ENCODE measurements around the gene CELA1.
"Not testable (repeated sequence)": the region's sequence is repeated elsewhere in the genome, so short reads cannot be mapped to it uniquely, and the experiment has no call there.

CELA1 gene

GRCh38 chr12:51307655-51308593 is 38.6 kb downstream of the CELA1 start:
- DNase-seq, result no peak

DNA sequence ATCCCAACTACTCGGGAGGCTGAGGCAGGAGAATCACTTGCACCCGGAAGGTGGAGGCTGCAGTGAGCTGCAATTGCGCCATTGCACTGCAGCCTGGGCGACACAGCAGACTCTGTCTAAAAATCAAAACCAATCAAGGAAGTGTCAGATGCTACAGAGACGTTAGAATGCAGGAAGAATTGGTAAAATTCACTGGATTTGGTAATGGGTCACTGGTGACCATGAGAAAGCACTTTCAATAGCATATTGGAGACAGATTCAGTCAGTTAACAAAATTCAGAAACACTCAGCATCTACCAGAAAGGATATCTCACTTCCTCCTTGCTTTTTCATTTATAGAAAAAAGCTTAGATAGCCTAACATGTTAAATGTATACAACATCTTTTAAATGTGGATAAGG is 40.0 kb downstream of the CELA1 start:
- DNase-seq, result no peak

DNA sequence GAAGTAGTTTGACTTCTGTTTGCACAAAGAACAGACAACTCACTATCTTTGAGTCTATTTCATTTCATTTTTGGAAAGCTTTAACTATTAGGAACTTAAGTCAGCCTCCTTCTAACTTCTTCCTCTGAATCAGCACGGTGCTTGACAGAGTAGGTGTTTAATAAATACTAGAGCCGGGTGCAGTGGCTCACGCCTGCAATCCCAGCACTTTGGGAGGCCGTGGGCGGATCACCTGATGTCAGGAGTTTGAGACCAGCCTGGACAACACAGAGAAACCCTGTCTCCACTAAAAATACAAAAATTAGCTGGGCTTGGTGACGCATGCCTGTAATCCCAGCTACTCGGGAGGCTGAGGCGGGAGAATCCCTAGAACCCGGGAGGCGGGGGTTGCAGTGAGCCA is 45.7 kb downstream of the CELA1 start:
- not testable (repeated sequence) for DNase-seq

- no peak for DNase-seq
These were observed 50.8 kb downstream of the CELA1 start for GRCh38 chr12:51295651-51296050.

DNA sequence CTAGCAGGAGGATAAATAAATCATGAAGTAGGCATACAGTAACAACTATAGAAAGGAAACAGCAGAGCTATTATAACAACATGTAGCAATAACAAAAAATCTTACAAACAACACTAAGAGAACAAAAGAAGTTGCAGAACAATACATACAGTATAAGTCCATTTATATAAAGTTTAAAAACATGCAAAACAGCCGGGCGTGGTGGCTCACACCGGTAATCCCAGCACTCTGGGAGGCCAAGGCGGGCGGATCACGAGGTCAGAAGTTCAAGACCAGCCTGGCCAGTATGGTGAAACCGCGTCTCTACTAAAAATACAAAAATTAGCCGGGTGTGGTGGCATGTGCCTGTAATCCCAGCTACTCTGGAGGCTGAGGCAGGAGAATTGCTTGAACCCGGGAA is 52.4 kb downstream of the CELA1 start:
- not testable (repeated sequence) for DNase-seq

DNA sequence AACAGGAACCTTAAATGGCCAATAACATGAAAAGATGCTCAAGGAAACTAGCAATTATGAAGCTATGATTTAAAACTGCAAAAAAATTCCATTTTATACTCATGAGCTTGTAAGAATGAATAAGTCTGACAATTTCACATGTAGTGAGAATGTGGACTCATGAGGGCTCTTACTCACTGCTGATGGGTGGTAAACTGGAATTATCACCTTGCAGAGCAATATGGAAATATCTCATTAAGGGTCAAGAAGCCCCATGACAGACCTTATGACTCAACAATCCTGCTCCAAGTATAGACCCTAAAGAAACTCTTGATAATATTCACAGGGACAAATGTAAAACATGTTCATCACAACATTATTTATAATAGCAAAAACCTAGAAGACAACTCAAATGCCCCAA is 52.8 kb downstream of the CELA1 start:
- DNase-seq, result no peak

- not testable (repeated sequence) for DNase-seq
These were observed 54.6 kb downstream of the CELA1 start for GRCh38 chr12:51291603-51292513.

DNA sequence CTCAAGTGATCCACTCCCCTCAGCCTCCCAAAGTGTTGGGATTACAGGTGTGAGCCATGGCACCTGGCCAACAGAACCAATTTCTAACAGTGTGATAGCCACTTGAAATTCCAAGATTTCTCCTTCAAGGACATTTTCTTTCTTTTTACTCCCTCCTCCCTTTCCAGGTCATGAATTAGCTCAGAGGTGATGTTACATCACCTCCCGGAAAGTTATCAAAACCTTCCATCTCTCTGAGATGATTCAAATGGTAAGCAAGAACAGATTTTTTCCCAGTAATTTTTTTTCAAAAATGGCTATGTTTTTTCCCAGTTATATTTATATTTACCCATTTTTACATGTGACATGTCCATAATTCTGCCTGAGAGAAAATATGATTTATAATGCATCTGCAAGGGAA is 60.6 kb downstream of the CELA1 start:
- no peak for DNase-seq

DNA sequence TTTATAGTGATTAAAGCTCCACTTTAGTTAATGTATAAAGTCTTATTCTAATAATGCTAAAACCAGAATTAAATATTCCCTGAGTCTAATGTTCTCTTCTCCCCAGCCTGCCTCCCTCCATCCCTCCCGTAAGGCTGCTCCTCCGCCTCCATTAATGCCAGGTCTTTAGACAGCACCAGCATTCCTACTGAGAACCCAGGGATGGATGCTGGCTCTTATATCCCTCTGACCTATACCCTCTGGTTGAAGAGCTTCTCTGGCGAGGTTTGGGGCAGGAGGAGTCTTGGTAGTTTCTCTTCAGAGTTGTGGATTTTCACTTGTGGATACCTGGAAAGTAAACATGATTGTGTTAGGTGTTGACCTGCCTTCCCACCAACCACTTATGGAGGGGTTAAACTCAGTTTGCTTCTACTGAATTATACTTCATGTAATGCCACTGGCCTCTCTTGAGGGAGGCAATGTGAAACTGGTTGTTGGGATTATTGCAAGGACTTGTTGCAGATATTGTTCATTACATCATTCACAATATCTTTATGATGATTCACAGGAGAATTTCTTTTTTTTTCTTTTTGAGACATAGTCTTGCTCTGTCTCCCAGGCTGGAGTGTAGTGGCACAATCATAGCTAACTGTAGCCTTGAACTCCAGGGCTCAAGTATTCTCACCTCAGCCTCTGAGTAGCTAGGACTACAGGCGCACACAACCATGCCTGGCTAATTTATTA is 65.1 kb downstream of the CELA1 start:
- DNase-seq, result no peak

Data from KG1 (cell line).